ENCODE data around the gene IL3RA. TPM values are rescaled to one million over a fixed set of nuclear protein-coding genes. Genes with fewer than 3 reads are reported as not detected.
"Not testable (repeated sequence)": the region's sequence is repeated elsewhere in the genome, so short reads cannot be mapped to it uniquely, and the experiment has no call there.

Gene IL3RA
- total RNA-seq, 1 experiment from 2014 or later: 1.1 TPM

- no peak for DNase-seq (ENCODE audit: low spot score)
These were observed 62.1 kb downstream of the IL3RA start for GRCh38 chrX:1398431-1399340.

GRCh38 chrX:1400049-1400448 is 63.5 kb downstream of the IL3RA start:
- DNase-seq (ENCODE audit: low spot score): no peak

- no peak for DNase-seq (ENCODE audit: low spot score)
These were observed 64.3 kb downstream of the IL3RA start for GRCh38 chrX:1400742-1401471.

GRCh38 chrX:1401611-1402430 is 65.2 kb downstream of the IL3RA start:
- DNase-seq (ENCODE audit: low spot score): no peak

GRCh38 chrX:1403228-1403627 is 66.6 kb downstream of the IL3RA start:
- no peak for DNase-seq (ENCODE audit: low spot score)

GRCh38 chrX:1403867-1404266 is 67.3 kb downstream of the IL3RA start:
- DNase-seq (ENCODE audit: low spot score): not testable (repeated sequence)

GRCh38 chrX:1405769-1406168 is 69.2 kb downstream of the IL3RA start:
- not testable (repeated sequence) for DNase-seq (ENCODE audit: low spot score)

GRCh38 chrX:1407035-1407434 is 70.5 kb downstream of the IL3RA start:
- DNase-seq (ENCODE audit: low spot score): no peak

GRCh38 chrX:1411326-1411725 is 74.7 kb downstream of the IL3RA start:
- DNase-seq (ENCODE audit: low spot score): no peak

GRCh38 chrX:1412551-1413161 is 76.1 kb downstream of the IL3RA start:
- DNase-seq (ENCODE audit: low spot score): no peak

- DNase-seq (ENCODE audit: low spot score): no peak
These were observed 79.8 kb downstream of the IL3RA start for GRCh38 chrX:1416327-1416784.

- DNase-seq (ENCODE audit: low spot score): no peak
These were observed 80.6 kb downstream of the IL3RA start for GRCh38 chrX:1416965-1417760.

- DNase-seq (ENCODE audit: low spot score): no peak
These were observed 81.6 kb downstream of the IL3RA start for GRCh38 chrX:1417921-1418771.

- DNase-seq (ENCODE audit: low spot score): no peak
These were observed 82.4 kb downstream of the IL3RA start for GRCh38 chrX:1418901-1419544.

- no peak for DNase-seq (ENCODE audit: low spot score)
These were observed 83.2 kb downstream of the IL3RA start for GRCh38 chrX:1419545-1420355.

- DNase-seq (ENCODE audit: low spot score): no peak
These were observed 83.8 kb downstream of the IL3RA start for GRCh38 chrX:1420371-1420770.

- DNase-seq (ENCODE audit: low spot score): no peak
These were observed 85.0 kb downstream of the IL3RA start for GRCh38 chrX:1421433-1422134.

- no peak for DNase-seq (ENCODE audit: low spot score)
These were observed 85.5 kb downstream of the IL3RA start for GRCh38 chrX:1422135-1422465.

Measured in H4 (cell line).